Body of pancreas (tissue), 4 donors: ENCODE results near the gene ARHGAP30.

ENCODE experiments used
- POLR2A ChIP-seq, 3 donors: fragments of 450-650 bp; IDR thresholded peaks; one replicate each; pipeline ENCODE4 v1.6.1; 2016; ENCODE audit warnings: antibody characterized with exemption in 3 of 3, mild to moderate bottlenecking in 2 of 3
- TF ChIP-seq, protein P1 (sequence below), 7 experiments: fragments of 450-650 bp in 4 of 7; fragments of 200-600 bp in 3 of 7; sonication (generic) in 3 of 7; IDR thresholded peaks; one replicate each; pipeline ENCODE4 v1.5.1; 2016 to 2019; ENCODE audit warnings: antibody characterized with exemption in 7 of 7

DNA sequence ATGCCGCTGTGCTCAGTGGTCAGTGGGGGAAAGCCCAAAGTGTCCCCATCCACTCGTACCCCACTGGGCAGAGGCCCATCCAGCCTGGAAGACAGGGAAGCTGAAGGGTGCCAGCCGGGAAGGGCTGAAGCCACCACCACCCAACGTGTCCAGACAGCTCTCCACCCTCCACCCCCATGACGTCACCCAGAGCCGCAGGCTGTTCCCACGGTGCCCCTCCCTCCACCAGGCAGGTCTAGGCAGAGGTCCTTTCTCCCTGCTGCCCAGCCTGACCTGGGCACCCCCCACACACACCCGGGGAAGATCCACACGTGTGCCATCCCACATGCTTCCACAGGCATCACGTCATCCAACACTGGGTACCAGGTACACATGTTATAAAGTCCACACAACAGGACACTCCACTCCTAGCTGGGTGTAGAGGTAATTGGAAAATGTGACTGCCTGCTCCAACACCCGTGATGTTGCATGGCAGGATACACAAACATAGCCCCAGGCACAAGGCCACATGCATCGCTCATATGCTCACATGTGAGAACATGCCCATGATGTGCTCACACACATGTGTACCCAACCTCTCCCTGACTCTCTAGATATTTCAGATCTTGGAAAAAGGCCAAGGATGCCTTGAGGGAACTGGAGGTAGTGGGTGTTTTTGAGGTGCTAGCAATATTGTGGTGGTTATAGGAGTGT lies 5.1 kb upstream of the ARHGAP30 start:
- no peak for TF ChIP-seq POLR2A (IDR thresholded peaks at IDR 0.05)
- TF ChIP-seq, protein P1, sequence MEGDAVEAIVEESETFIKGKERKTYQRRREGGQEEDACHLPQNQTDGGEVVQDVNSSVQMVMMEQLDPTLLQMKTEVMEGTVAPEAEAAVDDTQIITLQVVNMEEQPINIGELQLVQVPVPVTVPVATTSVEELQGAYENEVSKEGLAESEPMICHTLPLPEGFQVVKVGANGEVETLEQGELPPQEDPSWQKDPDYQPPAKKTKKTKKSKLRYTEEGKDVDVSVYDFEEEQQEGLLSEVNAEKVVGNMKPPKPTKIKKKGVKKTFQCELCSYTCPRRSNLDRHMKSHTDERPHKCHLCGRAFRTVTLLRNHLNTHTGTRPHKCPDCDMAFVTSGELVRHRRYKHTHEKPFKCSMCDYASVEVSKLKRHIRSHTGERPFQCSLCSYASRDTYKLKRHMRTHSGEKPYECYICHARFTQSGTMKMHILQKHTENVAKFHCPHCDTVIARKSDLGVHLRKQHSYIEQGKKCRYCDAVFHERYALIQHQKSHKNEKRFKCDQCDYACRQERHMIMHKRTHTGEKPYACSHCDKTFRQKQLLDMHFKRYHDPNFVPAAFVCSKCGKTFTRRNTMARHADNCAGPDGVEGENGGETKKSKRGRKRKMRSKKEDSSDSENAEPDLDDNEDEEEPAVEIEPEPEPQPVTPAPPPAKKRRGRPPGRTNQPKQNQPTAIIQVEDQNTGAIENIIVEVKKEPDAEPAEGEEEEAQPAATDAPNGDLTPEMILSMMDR (IDR thresholded peaks at IDR 0.05) = no peak
